T1000 (cell line): ENCODE measurements around the gene BTG2.

Source experiments
- DNase-seq: peaks from one replicate; lab custom pipeline; 2025; ENCODE audit warnings: mixed read lengths; lab: John Stamatoyannopoulos, UW

Gene BTG2

GRCh38 chr1:203276916-203277545 is 28.3 kb upstream of the BTG2 start:
- no peak for DNase-seq

GRCh38 chr1:203278082-203278884 is 27.0 kb upstream of the BTG2 start:
- DNase-seq, result no peak

- DNase-seq, result no peak
These were observed 26.4 kb upstream of the BTG2 start for GRCh38 chr1:203278885-203279406.

GRCh38 chr1:203280061-203280460 is 25.3 kb upstream of the BTG2 start:
- no peak for DNase-seq

GRCh38 chr1:203281033-203281432 is 24.3 kb upstream of the BTG2 start:
- DNase-seq, result no peak

- no peak for DNase-seq
These were observed 23.3 kb upstream of the BTG2 start for GRCh38 chr1:203281851-203282661.

GRCh38 chr1:203282720-203283542 is 22.4 kb upstream of the BTG2 start:
- DNase-seq, result no peak

- no peak for DNase-seq
These were observed 21.7 kb upstream of the BTG2 start for GRCh38 chr1:203283597-203283996.

- DNase-seq, result no peak
These were observed 20.8 kb upstream of the BTG2 start for GRCh38 chr1:203284411-203285123.

GRCh38 chr1:203286161-203286984 is 18.9 kb upstream of the BTG2 start:
- DNase-seq, result no peak

- DNase-seq, result no peak
These were observed 18.0 kb upstream of the BTG2 start for GRCh38 chr1:203287109-203287893.

- DNase-seq, result no peak
These were observed 17.4 kb upstream of the BTG2 start for GRCh38 chr1:203287898-203288297.

- DNase-seq, result no peak
These were observed 16.9 kb upstream of the BTG2 start for GRCh38 chr1:203288400-203288799.

GRCh38 chr1:203289281-203289981 is 15.9 kb upstream of the BTG2 start:
- no peak for DNase-seq

GRCh38 chr1:203289982-203290260 is 15.4 kb upstream of the BTG2 start:
- no peak for DNase-seq

- no peak for DNase-seq
These were observed 14.8 kb upstream of the BTG2 start for GRCh38 chr1:203290261-203291089.

- DNase-seq, result no peak
These were observed 13.9 kb upstream of the BTG2 start for GRCh38 chr1:203291201-203292096.
